ENCODE measurements around the gene PPIA.

- TF ChIP-seq CTCF (IDR thresholded peaks at IDR 0.05), result no peak
- no peak for TF ChIP-seq POLR2A (IDR thresholded peaks at IDR 0.05)
- no peak for TF ChIP-seq POLR2AphosphoS5 (IDR thresholded peaks at IDR 0.05)
These were observed 6.0 kb downstream of the PPIA start for GRCh38 chr7:44802418-44803025.

All from breast epithelium (tissue), 3 donors.